H9 (cell line): ENCODE results near the gene SLC9A1. TPM values are rescaled to one million over a fixed set of nuclear protein-coding genes. Genes with fewer than 3 reads are reported as not detected.

ENCODE experiments used
- DNase-seq: peaks from one replicate; pipeline ENCODE4 v3.0.0-alpha.2; 2017
- H2AFZ ChIP-seq: one replicate; pipeline ENCODE4 v1.6.1; 2013; ENCODE audit warnings: mild to moderate bottlenecking, low read length, control low read depth, moderate library complexity
- H2AK5ac ChIP-seq: 2 replicates; pipeline ENCODE4 v1.6.1; 2013; ENCODE audit warnings: low read length, control low read depth, mixed read lengths; ENCODE audit not compliant: insufficient read length
- H2BK120ac ChIP-seq: one replicate; pipeline ENCODE4 v1.6.1; 2013; ENCODE audit warnings: low read depth, mild to moderate bottlenecking, low read length, control low read depth, inconsistent platforms; ENCODE audit not compliant: poor library complexity, severe bottlenecking
- H2BK12ac ChIP-seq: 2 replicates; pipeline ENCODE4 v1.6.1; 2013; ENCODE audit warnings: low read length, control low read depth, mixed read lengths, low read depth; ENCODE audit not compliant: insufficient read length
- H2BK15ac ChIP-seq: 2 replicates; pipeline ENCODE4 v1.6.1; 2013; ENCODE audit warnings: low read depth, low read length, control low read depth
- H2BK20ac ChIP-seq: one replicate; pipeline ENCODE4 v1.6.1; 2013; ENCODE audit warnings: low read depth, mild to moderate bottlenecking, low read length, control low read depth, inconsistent platforms; ENCODE audit not compliant: poor library complexity, severe bottlenecking
- H2BK5ac ChIP-seq: 2 replicates; pipeline ENCODE4 v1.6.1; 2013; ENCODE audit warnings: low read length, control low read depth, mixed read lengths; ENCODE audit not compliant: insufficient read length
- H3K14ac ChIP-seq: 2 replicates; pipeline ENCODE4 v1.6.1; 2013; ENCODE audit warnings: low read length, control low read depth; ENCODE audit not compliant: insufficient read depth
- H3K18ac ChIP-seq: 2 replicates; pipeline ENCODE4 v1.6.1; 2013; ENCODE audit warnings: low read depth, mild to moderate bottlenecking, mixed read lengths, low read length, control low read depth; ENCODE audit not compliant: insufficient read length
- H3K23ac ChIP-seq: 2 replicates; pipeline ENCODE4 v1.6.1; 2013; ENCODE audit warnings: low read length, control low read depth, mixed read lengths, low read depth; ENCODE audit not compliant: insufficient read length
- H3K23me2 ChIP-seq: 2 replicates; pipeline ENCODE4 v1.6.1; 2013; ENCODE audit warnings: low read depth, mild to moderate bottlenecking, mixed read lengths, low read length, control low read depth; ENCODE audit not compliant: insufficient read length, poor library complexity, severe bottlenecking
- H3K27ac ChIP-seq: 2 replicates; pipeline ENCODE4 v1.5.1; 2013; ENCODE audit warnings: low read length, control low read depth, mixed read lengths, low read depth; ENCODE audit not compliant: insufficient read length
- H3K27me3 ChIP-seq: 2 replicates; pipeline ENCODE4 v1.6.1; 2013; ENCODE audit warnings: low read length, control low read depth, inconsistent platforms; ENCODE audit not compliant: insufficient read depth
- H3K4ac ChIP-seq: 2 replicates; pipeline ENCODE4 v1.6.1; 2013; ENCODE audit warnings: low read depth, mild to moderate bottlenecking, control low read depth, inconsistent platforms, low read length, moderate library complexity
- H3K4me1 ChIP-seq: 2 replicates; pipeline ENCODE4 v1.6.1; 2013; ENCODE audit warnings: low read length, control low read depth, inconsistent platforms; ENCODE audit not compliant: insufficient read depth
- H3K4me2 ChIP-seq: 2 replicates; pipeline ENCODE4 v1.6.1; 2013; ENCODE audit warnings: low read length, control low read depth, mixed read lengths; ENCODE audit not compliant: insufficient read length, insufficient read depth
- H3K56ac ChIP-seq: 2 replicates; pipeline ENCODE4 v1.6.1; 2013; ENCODE audit warnings: low read depth, mild to moderate bottlenecking, mixed read lengths, low read length, control low read depth; ENCODE audit not compliant: insufficient read length
- H3K79me1 ChIP-seq: 2 replicates; pipeline ENCODE4 v1.6.1; 2013; ENCODE audit warnings: low read depth, mild to moderate bottlenecking, moderate library complexity, low read length, control low read depth, inconsistent platforms; ENCODE audit not compliant: insufficient read depth, poor library complexity, severe bottlenecking
- H3K79me2 ChIP-seq: 2 replicates; pipeline ENCODE4 v1.6.1; 2013; ENCODE audit warnings: low read length, control low read depth, inconsistent platforms; ENCODE audit not compliant: insufficient read depth
- H3K9ac ChIP-seq: 2 replicates; pipeline ENCODE4 v1.6.1; 2013; ENCODE audit warnings: low read length, control low read depth, mixed read lengths; ENCODE audit not compliant: insufficient read length; ENCODE audit errors: extremely low read depth
- H3K9me3 ChIP-seq: one replicate; pipeline ENCODE4 v1.6.1; 2013; ENCODE audit warnings: low read depth, low read length, inconsistent platforms; ENCODE audit not compliant: control insufficient read depth
- H3T11ph ChIP-seq: one replicate; pipeline ENCODE4 v1.6.1; 2013; ENCODE audit warnings: mild to moderate bottlenecking, low read length, control low read depth, inconsistent platforms
- H4K20me1 ChIP-seq: one replicate; pipeline ENCODE4 v1.6.1; 2013; ENCODE audit not compliant: control insufficient read depth, insufficient read length, insufficient read depth
- H4K5ac ChIP-seq: 2 replicates; pipeline ENCODE4 v1.6.1; 2013; ENCODE audit warnings: low read depth, mild to moderate bottlenecking, mixed read lengths, low read length, control low read depth; ENCODE audit not compliant: insufficient read length
- H4K8ac ChIP-seq: replicated peaks from 2 replicates; pipeline ENCODE4 v1.6.1; 2013; ENCODE audit warnings: low read length, control low read depth, mixed read lengths, low read depth; ENCODE audit not compliant: insufficient read length
- H4K91ac ChIP-seq: 2 replicates; pipeline ENCODE4 v1.6.1; 2013; ENCODE audit warnings: low read depth, mild to moderate bottlenecking, moderate library complexity, mixed read lengths, low read length, control low read depth; ENCODE audit not compliant: insufficient read length
- H3K27ac Mint-ChIP-seq, 3 experiments: 2 replicates in 2 of 3; 3 replicates in 1 of 3; pipeline ENCODE4 v1.8.0; 2020 to 2021; ENCODE audit warnings: mixed read lengths in 3 of 3, mild to moderate bottlenecking in 1 of 3, moderate library complexity in 1 of 3
- H3K27me3 Mint-ChIP-seq: 2 replicates; pipeline ENCODE4 v1.8.0; 2021; ENCODE audit warnings: low read depth, mild to moderate bottlenecking, moderate library complexity, mixed read lengths
- H3K36me3 Mint-ChIP-seq, 3 experiments: 2 replicates in 2 of 3; 3 replicates in 1 of 3; pipeline ENCODE4 v1.8.0; 2020 to 2021; ENCODE audit warnings: low read depth in 3 of 3, mixed read lengths in 3 of 3; ENCODE audit not compliant: insufficient read depth in 1 of 3
- H3K4me1 Mint-ChIP-seq, 2 experiments: 2 replicates each; pipeline ENCODE4 v1.8.0; 2020; ENCODE audit warnings: mixed read lengths in 2 of 2
- H3K4me3 Mint-ChIP-seq, 2 experiments: 2 replicates in 1 of 2; 3 replicates in 1 of 2; pipeline ENCODE4 v1.8.0; 2020 to 2021; ENCODE audit warnings: mild to moderate bottlenecking in 2 of 2, mixed read lengths in 2 of 2, moderate library complexity in 1 of 2
- H3K9me3 Mint-ChIP-seq, 2 experiments: 2 replicates in 1 of 2; 3 replicates in 1 of 2; pipeline ENCODE4 v1.8.0; 2020; ENCODE audit warnings: mild to moderate bottlenecking in 2 of 2, mixed read lengths in 2 of 2, moderate library complexity in 1 of 2
- CTCF ChIP-seq: fragments of 200-600 bp; sonication (generic); conservative IDR thresholded peaks from 3 replicates; pipeline ENCODE4 v1.8.0; 2021; ENCODE audit warnings: antibody characterized with exemption, mild to moderate bottlenecking
- WGBS: extraction: QIAGEN DNeasy Blood & Tissue Kit; methylation state at CpG from one replicate; pipeline ENCODE4 v1.1.7; 2013; ENCODE audit warnings: missing lambda C conversion rate, low lambda C conversion rate, mixed read lengths; ENCODE audit not compliant: insufficient read length; ENCODE audit errors: extremely low coverage; 5-methylcytosine and 5-hydroxymethylcytosine counted together
- total RNA-seq: library from RNA; stranded (reverse); gene quantifications from 2 replicates; pipeline ENCODE4 v1.2.1, GENCODE V29; 2021

Gene SLC9A1
- total RNA-seq, 1 experiment from 2014 or later: 20.8 TPM

- no peak overlapping the region for H2AFZ ChIP-seq
- H3K4me2 ChIP-seq: no peak overlapping the region
- H2BK5ac ChIP-seq: no peak overlapping the region
- TF ChIP-seq CTCF: no peak
- no peak overlapping the region for H3K4ac ChIP-seq
- no peak overlapping the region for H4K91ac ChIP-seq
- H3K14ac ChIP-seq: no peak overlapping the region
- Mint-ChIP-seq H3K27me3 (no peaks in the 10 kb centered on the region), H3K36me3 (peaks cover 0 to 6% (median 0%) of the 10 kb centered on the region in 3 experiments; a peak in 3 of 7 replicates), H3K9me3 (no peaks in the 10 kb centered on the region), H3K4me3 (no peak overlapping the region), H3K27ac (peak overlapping the region in 1 of 3 experiments; percentile 79; a peak in 2 of 7 replicates), H3K4me1 (peaks cover 2 to 5% of the 10 kb centered on the region in 2 experiments; a peak in 3 of 4 replicates)
- no peak overlapping the region for H3K27ac ChIP-seq
- no peak overlapping the region for H3K56ac ChIP-seq
- no peak overlapping the region for H3K23ac ChIP-seq
- H2AK5ac ChIP-seq: no peak overlapping the region
- H3K27me3 ChIP-seq: no peaks in the 10 kb centered on the region
- H3K9ac ChIP-seq: no peak overlapping the region
- H2BK20ac ChIP-seq: no peak overlapping the region
- no peak overlapping the region for H3K18ac ChIP-seq
- H2BK15ac ChIP-seq: no peak overlapping the region
- H2BK12ac ChIP-seq: no peak overlapping the region
- no peak overlapping the region for H4K5ac ChIP-seq
- H4K20me1 ChIP-seq: no peaks in the 10 kb centered on the region
- H4K8ac ChIP-seq: no peak overlapping the region
- no peak overlapping the region for H2BK120ac ChIP-seq
- no peak for DNase-seq
- no peaks in the 10 kb centered on the region for H3K9me3 ChIP-seq
- no peak overlapping the region for H3T11ph ChIP-seq
- no peaks in the 10 kb centered on the region for H3K4me1 ChIP-seq
- WGBS: no CpG with 5 or more reads among the region's 3 CpGs
- H3K23me2 ChIP-seq: no peaks in the 10 kb centered on the region
- no peaks in the 10 kb centered on the region for H3K79me1 ChIP-seq
- no peaks in the 10 kb centered on the region for H3K79me2 ChIP-seq
Observed at GRCh38 chr1:27129225-27129624, 25.7 kb downstream of the SLC9A1 start.
